ENCODE results near the gene PTPN3. TPM values are rescaled to one million over a fixed set of nuclear protein-coding genes. Genes with fewer than 3 reads are reported as not detected.

The PTPN3 gene
- total and polyA plus RNA-seq, 2 experiments from 2014 or later = 1.4 to 2.6 TPM

GRCh38 chr9:109381011-109381729, 116.9 kb downstream of the PTPN3 start:
- Histone ChIP-seq H3K79me2 (replicated peaks; ENCODE audit: insufficient read depth) (no peaks in the 10 kb centered on the region), H3F3A (replicated peaks; ENCODE audit: low read depth) (no peaks in the 10 kb centered on the region), H2AFZ (no peak overlapping the region), H4K20me1 (replicated peaks; ENCODE audit: insufficient read depth) (no peaks in the 10 kb centered on the region), H3K36me3 (ENCODE audit: insufficient read depth) (no peaks in the 10 kb centered on the region), H3K4me3 (no peak overlapping the region), H3K27ac (ENCODE audit: low read depth) (no peak overlapping the region), H3K9me2 (ENCODE audit: insufficient read depth) (no peaks in the 10 kb centered on the region), H3K27me3 (ENCODE audit: insufficient read depth) (no peaks in the 10 kb centered on the region), H3K4me1 (ENCODE audit: insufficient read depth) (no peaks in the 10 kb centered on the region), H3K4me2 (no peak overlapping the region)
- Mint-ChIP-seq H3K27ac (0 out of 2 replicates have a peak overlapping the region, but pooled peaks have one; percentile 54), H3K4me3 (no peak overlapping the region), H3K27me3 (ENCODE audit: insufficient read depth, low read depth, poor library complexity) (no peaks in the 10 kb centered on the region), H3K36me3 (ENCODE audit: low read depth) (peaks cover 6% of the 10 kb centered on the region; the same call in 2 of the 3 replicates), H3K9me3 (no peaks in the 10 kb centered on the region; the same call in 2 of the 3 replicates), H3K4me1 (peaks cover 7% of the 10 kb centered on the region; the same call in 2 of the 3 replicates)
- no peak for DNase-seq (ENCODE audit: low spot score)
- no peak for ATAC-seq
- TF ChIP-seq EZH2 (IDR thresholded peaks at IDR 0.05; ENCODE audit: low read depth, unreplicated experiment) = no peak
- TF ChIP-seq ZNF114 (CRISPR knock-in tag; IDR thresholded peaks at IDR 0.05) = no peak
- TF ChIP-seq STAT1 (IDR thresholded peaks at IDR 0.05; ENCODE audit: unreplicated experiment) = no peak
- TF ChIP-seq ZNF462 (CRISPR knock-in tag; IDR thresholded peaks at IDR 0.05) = no peak

GRCh38 chr9:109379513-109379912, 118.6 kb downstream of the PTPN3 start:
- Mint-ChIP-seq H3K9me3 (no peaks in the 10 kb centered on the region; the same call in 2 of the 3 replicates), H3K36me3 (ENCODE audit: low read depth) (peaks cover 6% of the 10 kb centered on the region; the same call in 2 of the 3 replicates), H3K4me1 (peaks cover 10% of the 10 kb centered on the region; the same call in 2 of the 3 replicates), H3K4me3 (no peak overlapping the region), H3K27me3 (ENCODE audit: insufficient read depth, low read depth, poor library complexity) (no peaks in the 10 kb centered on the region), H3K27ac (no peak overlapping the region)
- Histone ChIP-seq H3K27me3 (ENCODE audit: insufficient read depth) (no peaks in the 10 kb centered on the region), H3K79me2 (replicated peaks; ENCODE audit: insufficient read depth) (no peaks in the 10 kb centered on the region), H3K4me2 (no peak overlapping the region), H3K9me2 (ENCODE audit: insufficient read depth) (peaks cover 4% of the 10 kb centered on the region; the same call in 1 of the 2 replicates), H3K27ac (ENCODE audit: low read depth) (no peak overlapping the region), H2AFZ (no peak overlapping the region), H3K4me1 (ENCODE audit: insufficient read depth) (no peaks in the 10 kb centered on the region), H3F3A (replicated peaks; ENCODE audit: low read depth) (no peaks in the 10 kb centered on the region), H3K4me3 (no peak overlapping the region), H3K36me3 (ENCODE audit: insufficient read depth) (no peaks in the 10 kb centered on the region), H4K20me1 (replicated peaks; ENCODE audit: insufficient read depth) (no peaks in the 10 kb centered on the region)
- no peak for DNase-seq (ENCODE audit: low spot score)
- no peak for ATAC-seq
- TF ChIP-seq NANOG (IDR thresholded peaks at IDR 0.05; ENCODE audit: borderline replicate concordance) = no peak
- TF ChIP-seq CTCF (conservative IDR thresholded peaks at IDR 0.05; ENCODE audit: low read depth in 2 of 2) = no peak
- TF ChIP-seq EZH2phosphoT487 (IDR thresholded peaks at IDR 0.05; ENCODE audit: unreplicated experiment) = no peak
- no peak for TF ChIP-seq ZNF114 (CRISPR knock-in tag; IDR thresholded peaks at IDR 0.05)
- TF ChIP-seq ZNF331 (CRISPR knock-in tag; IDR thresholded peaks at IDR 0.05; ENCODE audit: low read depth) = no peak
- no peak for TF ChIP-seq CREB1 (CRISPR knock-in tag; IDR thresholded peaks at IDR 0.05; ENCODE audit: low read depth)
- TF ChIP-seq POLR2AphosphoS5 (IDR thresholded peaks at IDR 0.05; ENCODE audit: low read depth) = no peak
- no peak for TF ChIP-seq EZH2 (IDR thresholded peaks at IDR 0.05; ENCODE audit: low read depth, unreplicated experiment)
